Neuronal stem cell (in vitro differentiated cells): ENCODE results near the gene OR8B8.

Experiments used
- DNase-seq: peaks from one replicate; pipeline ENCODE4 v3.0.0-alpha.2; 2013; ENCODE audit warnings: low spot score
- H2AFZ ChIP-seq: one replicate; pipeline ENCODE4 v1.6.1; 2013; ENCODE audit warnings: mild to moderate bottlenecking, low read length, inconsistent platforms
- H2AK5ac ChIP-seq: 2 replicates; pipeline ENCODE4 v1.6.1; 2013; ENCODE audit warnings: low read depth, mild to moderate bottlenecking, inconsistent platforms, low read length, moderate library complexity, mixed read lengths
- H2BK120ac ChIP-seq: 2 replicates; pipeline ENCODE4 v1.6.1; 2013; ENCODE audit warnings: low read depth, mild to moderate bottlenecking, inconsistent platforms, low read length, moderate library complexity, mixed read lengths
- H2BK12ac ChIP-seq: one replicate; pipeline ENCODE4 v1.6.1; 2013; ENCODE audit warnings: low read length, inconsistent platforms
- H2BK15ac ChIP-seq: 2 replicates; pipeline ENCODE4 v1.6.1; 2013; ENCODE audit warnings: mild to moderate bottlenecking, low read length, inconsistent platforms, mixed read lengths
- H2BK5ac ChIP-seq: one replicate; pipeline ENCODE4 v1.6.1; 2013; ENCODE audit warnings: inconsistent platforms, mild to moderate bottlenecking, low read length, moderate library complexity
- H3K14ac ChIP-seq: one replicate; pipeline ENCODE4 v1.6.1; 2013; ENCODE audit warnings: low read length, inconsistent platforms
- H3K18ac ChIP-seq: 2 replicates; pipeline ENCODE4 v1.6.1; 2013; ENCODE audit warnings: low read length, inconsistent platforms
- H3K23ac ChIP-seq: 2 replicates; pipeline ENCODE4 v1.6.1; 2013; ENCODE audit warnings: low read depth, mild to moderate bottlenecking, mixed read lengths, low read length, inconsistent platforms; ENCODE audit not compliant: poor library complexity
- H3K27ac ChIP-seq: replicated peaks from 3 replicates; pipeline ENCODE4 v1.5.1; 2013; ENCODE audit warnings: low read length, inconsistent platforms
- H3K27me3 ChIP-seq, 3 experiments: 2 replicates each; pipeline ENCODE4 v1.6.1; 2013; ENCODE audit warnings: low read length in 3 of 3, mild to moderate bottlenecking in 2 of 3, inconsistent platforms in 1 of 3, low read depth in 1 of 3, mixed read lengths in 1 of 3, moderate library complexity in 1 of 3; ENCODE audit not compliant: control insufficient read depth in 3 of 3, insufficient read depth in 3 of 3
- H3K36me3 ChIP-seq, 2 donors: replicated peaks in 1 of 2; 2 replicates each; pipeline ENCODE4 v1.6.1; 2013; ENCODE audit warnings: low read length in 2 of 2; ENCODE audit not compliant: control insufficient read depth in 2 of 2, insufficient read depth in 2 of 2
- H3K4ac ChIP-seq: 2 replicates; pipeline ENCODE4 v1.6.1; 2013; ENCODE audit warnings: inconsistent platforms, mild to moderate bottlenecking, low read length, moderate library complexity
- H3K4me1 ChIP-seq, 2 donors: 1 replicate in 1 of 2; 2 replicates in 1 of 2; pipeline ENCODE4 v1.6.1; 2013; ENCODE audit warnings: low read length in 2 of 2, low read depth in 1 of 2; ENCODE audit not compliant: control insufficient read depth in 2 of 2, insufficient read depth in 1 of 2
- H3K4me2 ChIP-seq: one replicate; pipeline ENCODE4 v1.6.1; 2013; ENCODE audit warnings: mild to moderate bottlenecking, low read length, inconsistent platforms; ENCODE audit not compliant: insufficient read depth, poor library complexity, severe bottlenecking
- H3K4me3 ChIP-seq, 2 donors: 2 replicates each; pipeline ENCODE4 v1.5.1; 2013; ENCODE audit warnings: low read length in 2 of 2, mild to moderate bottlenecking in 2 of 2, inconsistent platforms in 1 of 2, moderate library complexity in 1 of 2
- H3K79me1 ChIP-seq: one replicate; pipeline ENCODE4 v1.6.1; 2013; ENCODE audit warnings: low read depth, mild to moderate bottlenecking, inconsistent platforms, low read length, moderate library complexity
- H3K9ac ChIP-seq: one replicate; pipeline ENCODE4 v1.6.1; 2013; ENCODE audit warnings: mild to moderate bottlenecking, low read depth, low read length, inconsistent platforms; ENCODE audit not compliant: poor library complexity
- H3K9me3 ChIP-seq, 2 donors: replicated peaks in 1 of 2; 2 replicates each; pipeline versions ENCODE3 to v1.6.1; 2013; ENCODE audit warnings: low read length in 2 of 2, mild to moderate bottlenecking in 2 of 2, inconsistent platforms in 1 of 2, low read depth in 1 of 2, mixed read lengths in 1 of 2, moderate library complexity in 1 of 2; ENCODE audit not compliant: control insufficient read depth in 2 of 2, insufficient read depth in 1 of 2
- H4K8ac ChIP-seq: one replicate; pipeline ENCODE4 v1.6.1; 2013; ENCODE audit warnings: low read depth, mild to moderate bottlenecking, inconsistent platforms, low read length, moderate library complexity
- H4K91ac ChIP-seq: one replicate; pipeline ENCODE4 v1.6.1; 2013; ENCODE audit warnings: low read length, low read depth, mild to moderate bottlenecking, inconsistent platforms; ENCODE audit not compliant: poor library complexity
- WGBS, 2 donors: extraction: QIAGEN DNeasy Blood & Tissue Kit; methylation state at CpG; one replicate each; pipeline ENCODE4 v1.1.7; 2013; ENCODE audit warnings: missing lambda C conversion rate in 2 of 2, mixed read lengths in 1 of 2; ENCODE audit not compliant: insufficient read length in 2 of 2, insufficient replicate concordance in 1 of 2; ENCODE audit errors: extremely low coverage in 2 of 2; 5-methylcytosine and 5-hydroxymethylcytosine counted together

The OR8B8 gene

GRCh38 chr11:124434699-124435098 is 10.8 kb downstream of the OR8B8 start:
- Histone ChIP-seq H3K36me3 (no peaks in the 10 kb centered on the region), H3K9me3 (no peaks in the 10 kb centered on the region), H2BK12ac (no peak overlapping the region), H3K4ac (no peak overlapping the region), H3K18ac (no peak overlapping the region), H2BK5ac (no peak overlapping the region), H3K23ac (no peak overlapping the region), H3K4me2 (no peak overlapping the region), H3K4me3 (no peak overlapping the region), H4K91ac (no peak overlapping the region), H3K27ac (no peak overlapping the region), H2AK5ac (no peak overlapping the region), H2AFZ (no peak overlapping the region), H3K4me1 (no peaks in the 10 kb centered on the region), H2BK15ac (no peak overlapping the region), H3K27me3 (no peaks in the 10 kb centered on the region), H3K14ac (no peak overlapping the region), H4K8ac (no peak overlapping the region), H2BK120ac (no peak overlapping the region), H3K79me1 (no peaks in the 10 kb centered on the region), H3K9ac (no peak overlapping the region)
- no peak for DNase-seq
- WGBS, 2 donors, result no CpG with 5 or more reads among the region's 2 CpGs

- Histone ChIP-seq H4K91ac (no peak overlapping the region), H3K23ac (no peak overlapping the region), H3K4ac (no peak overlapping the region), H3K4me2 (no peak overlapping the region), H2AFZ (no peak overlapping the region), H3K9ac (no peak overlapping the region), H3K9me3 (no peaks in the 10 kb centered on the region), H2AK5ac (no peak overlapping the region), H3K36me3 (no peaks in the 10 kb centered on the region), H3K4me3 (no peak overlapping the region), H3K18ac (no peak overlapping the region), H2BK5ac (no peak overlapping the region), H4K8ac (no peak overlapping the region), H3K27me3 (no peaks in the 10 kb centered on the region), H2BK120ac (no peak overlapping the region), H2BK15ac (no peak overlapping the region), H3K14ac (no peak overlapping the region), H2BK12ac (no peak overlapping the region), H3K79me1 (no peaks in the 10 kb centered on the region), H3K4me1 (no peaks in the 10 kb centered on the region), H3K27ac (no peak overlapping the region)
- no peak for DNase-seq
- WGBS, 2 donors, result no CpG with 5 or more reads among the region's 2 CpGs
Measured at GRCh38 chr11:124429599-124429998, 15.9 kb downstream of the OR8B8 start.

DNA sequence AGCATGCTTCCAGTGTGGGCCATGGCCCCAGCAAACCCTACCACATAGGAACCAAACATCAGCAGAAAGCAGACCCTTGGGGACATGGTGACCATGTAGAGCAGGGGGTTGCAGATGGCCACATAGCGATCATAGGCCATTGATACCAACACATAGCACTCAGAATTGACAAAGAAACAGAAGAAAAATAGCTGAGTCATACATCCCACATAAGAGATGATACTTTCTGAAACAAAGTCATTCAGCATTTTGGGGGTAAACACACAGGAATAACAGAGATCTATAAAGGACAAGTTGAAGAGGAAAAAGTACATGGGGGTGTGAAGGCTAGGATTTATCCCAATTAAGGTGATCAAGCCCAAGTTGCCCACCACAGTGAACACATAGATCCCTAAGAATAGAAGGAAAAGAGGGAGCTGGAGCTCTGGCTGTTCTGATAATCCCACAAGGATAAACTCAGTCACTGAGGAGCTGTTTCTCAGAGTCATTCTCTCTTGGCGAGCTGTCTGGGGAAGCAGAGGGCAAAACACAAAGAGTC is 21.0 kb downstream of the OR8B8 start, which contains the start of gene OR8B4:
Gene OR8B4, minus strand, starts transcription at position 488 of the 538 bp plus-strand sequence. Its CDS starts 0 bp downstream, at position 488.
- Histone ChIP-seq H4K91ac (no peak within 1 kb of the TSS), H3K27ac (no peak within 1 kb of the TSS), H3K27me3 (no peaks in the 10 kb centered on the region), H3K79me1 (no peaks in the 10 kb centered on the region), H4K8ac (no peak within 1 kb of the TSS), H3K9me3 (no peaks in the 10 kb centered on the region), H3K23ac (no peak within 1 kb of the TSS), H3K14ac (no peak within 1 kb of the TSS), H3K4me1 (no peaks in the 10 kb centered on the region), H3K4ac (no peak within 1 kb of the TSS), H2BK5ac (no peak within 1 kb of the TSS), H3K36me3 (no peaks in the 10 kb centered on the region), H3K18ac (no peak within 1 kb of the TSS), H2BK120ac (no peak within 1 kb of the TSS), H2BK15ac (no peak within 1 kb of the TSS), H2AK5ac (no peak within 1 kb of the TSS), H3K9ac (no peak within 1 kb of the TSS), H3K4me2 (no peak within 1 kb of the TSS), H2BK12ac (no peak within 1 kb of the TSS), H2AFZ (no peak within 1 kb of the TSS), H3K4me3 (peak within 1 kb of the TSS in 1 of 2 donors; percentile 50)
- no peak for DNase-seq
- no CpG with 5 or more reads among the region's 2 CpGs for WGBS, 2 donors

GRCh38 chr11:124421043-124421442 is 24.5 kb downstream of the OR8B8 start:
- Histone ChIP-seq H3K27me3 (no peaks in the 10 kb centered on the region), H4K8ac (no peak overlapping the region), H3K23ac (no peak overlapping the region), H3K4ac (no peak overlapping the region), H2BK120ac (no peak overlapping the region), H2BK12ac (no peak overlapping the region), H3K36me3 (no peaks in the 10 kb centered on the region), H2BK5ac (no peak overlapping the region), H2AFZ (no peak overlapping the region), H4K91ac (no peak overlapping the region), H3K4me2 (no peak overlapping the region), H3K18ac (no peak overlapping the region), H3K4me3 (no peak overlapping the region), H2AK5ac (no peak overlapping the region), H3K79me1 (no peaks in the 10 kb centered on the region), H3K9ac (no peak overlapping the region), H2BK15ac (no peak overlapping the region), H3K9me3 (no peaks in the 10 kb centered on the region), H3K14ac (no peak overlapping the region), H3K27ac (no peak overlapping the region), H3K4me1 (peaks cover 0 to 2% of the 10 kb centered on the region in 2 donors)
- DNase-seq, result no peak
- WGBS, 2 donors, result no CpG with 5 or more reads among the region's 4 CpGs
